GDM1 (cell line): ENCODE results near the gene OPRPN.

ENCODE experiments used
- DNase-seq: peaks from one replicate; lab custom pipeline; 2025; lab: John Stamatoyannopoulos, UW

OPRPN gene, protein sequence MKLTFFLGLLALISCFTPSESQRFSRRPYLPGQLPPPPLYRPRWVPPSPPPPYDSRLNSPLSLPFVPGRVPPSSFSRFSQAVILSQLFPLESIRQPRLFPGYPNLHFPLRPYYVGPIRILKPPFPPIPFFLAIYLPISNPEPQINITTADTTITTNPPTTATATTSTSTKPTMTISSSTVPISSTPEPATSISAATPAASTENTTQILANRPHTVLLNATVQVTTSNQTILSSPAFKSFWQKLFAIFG

DNA sequence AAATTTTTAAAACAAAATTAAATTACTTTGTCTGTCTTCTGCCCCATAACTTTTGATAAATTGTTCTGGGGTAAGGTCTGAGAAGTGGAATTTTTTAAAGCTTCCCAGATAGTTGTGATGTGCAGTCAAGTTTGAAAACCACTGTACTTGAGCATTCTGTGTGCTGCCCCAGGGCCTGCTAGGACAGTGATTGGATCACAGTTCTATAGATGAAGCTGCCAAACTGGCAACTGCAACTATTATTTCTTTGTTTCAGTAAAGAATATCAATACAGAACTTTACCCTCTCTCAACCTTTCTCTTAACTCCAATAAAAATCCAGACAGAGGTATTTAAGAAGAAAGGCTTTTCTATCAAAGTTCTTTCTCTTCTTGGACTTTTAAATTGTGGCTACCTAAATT is at the start of gene OPRPN:
TSS of gene OPRPN (plus strand) at position 361 of the 400 bp plus-strand sequence. CDS start 1,346 bp downstream, outside the sequence.
- DNase-seq = no peak

DNA sequence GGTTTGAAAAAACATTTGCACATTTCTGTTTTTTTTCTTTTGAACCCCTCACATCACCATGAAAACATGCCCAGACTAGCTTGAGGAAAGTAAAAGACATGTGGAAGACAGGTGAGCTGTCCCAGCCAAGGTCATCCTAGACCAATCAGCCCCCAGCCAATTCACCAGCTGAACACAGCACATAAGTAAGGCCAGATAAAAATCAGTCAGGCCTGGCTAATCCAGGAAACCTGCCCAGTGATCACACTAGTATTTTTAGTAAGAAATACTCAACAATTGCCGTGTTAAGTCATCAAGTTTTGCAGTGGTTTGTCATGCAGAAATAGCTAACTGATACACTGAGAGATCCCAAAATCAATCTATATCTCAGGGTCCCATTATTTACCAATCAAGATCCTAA is 41.6 kb upstream of the OPRPN start:
- no peak for DNase-seq

DNA sequence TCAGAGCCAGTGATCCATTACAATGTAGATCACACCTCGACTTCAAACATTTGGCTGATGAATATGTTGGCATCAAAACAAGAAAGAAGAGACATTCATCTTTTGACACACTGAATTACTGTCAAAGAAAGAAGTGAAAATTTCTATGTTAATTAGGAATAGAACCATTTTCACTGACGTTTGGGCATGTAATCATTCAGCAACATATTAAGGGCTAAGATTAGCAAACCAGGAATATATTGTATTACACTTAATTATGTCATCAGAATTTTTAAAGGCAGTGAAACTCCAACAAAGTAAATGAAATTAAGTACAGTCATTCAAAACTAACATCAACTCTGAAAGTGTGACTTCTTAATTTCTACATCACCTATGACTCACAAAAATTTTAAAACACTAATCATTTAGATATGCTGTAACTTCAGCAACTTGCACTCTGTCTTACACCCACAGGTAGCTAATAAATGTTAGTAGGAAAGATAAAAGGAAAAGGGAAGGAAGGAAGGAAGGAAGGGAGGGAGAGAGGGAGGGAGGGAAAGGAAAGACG is 38.6 kb upstream of the OPRPN start:
- DNase-seq = no peak

DNA sequence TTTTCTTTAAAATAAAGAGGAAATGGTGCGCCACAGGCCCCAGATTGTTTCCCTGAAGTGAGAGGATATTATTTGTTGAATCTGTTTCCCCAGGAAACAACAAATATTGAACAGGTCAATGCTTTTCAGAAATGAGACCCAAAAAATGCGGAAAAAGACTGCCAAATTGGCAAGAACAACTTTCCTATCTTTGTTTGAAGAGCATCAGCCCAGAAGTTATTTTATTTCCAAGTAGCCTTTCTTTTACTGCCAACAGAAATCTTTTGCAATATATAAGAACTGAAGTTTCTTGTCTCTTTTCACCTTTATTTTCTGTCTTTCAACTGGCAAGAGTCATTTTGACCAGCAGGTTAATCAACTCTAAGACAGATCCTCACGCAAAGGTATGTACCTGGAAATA is 37.3 kb upstream of the OPRPN start, which contains the start of gene SMR3A:
TSS of gene SMR3A (plus strand) at position 301 of the 400 bp plus-strand sequence. CDS start 1,356 bp downstream, outside the sequence.
- no peak for DNase-seq

DNA sequence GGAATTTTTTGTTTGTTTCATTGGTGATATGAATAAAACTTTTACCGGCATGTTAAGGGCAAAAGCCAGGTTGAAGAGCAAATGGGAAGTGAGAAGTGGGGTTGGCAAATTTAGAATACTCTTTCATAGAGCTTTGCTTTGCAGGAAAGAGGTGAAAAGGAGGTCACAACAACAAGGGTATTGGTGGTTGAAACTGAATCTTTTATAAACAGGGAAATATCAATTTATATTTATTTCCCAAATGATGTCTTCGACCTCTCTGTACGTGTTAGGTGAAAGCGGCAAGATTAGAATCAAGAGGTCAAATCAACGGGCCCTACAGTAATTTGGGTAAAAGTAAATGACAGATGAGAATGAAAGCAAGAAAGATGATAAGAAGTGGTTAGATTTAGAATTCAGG is 33.7 kb upstream of the OPRPN start:
- DNase-seq = no peak

DNA sequence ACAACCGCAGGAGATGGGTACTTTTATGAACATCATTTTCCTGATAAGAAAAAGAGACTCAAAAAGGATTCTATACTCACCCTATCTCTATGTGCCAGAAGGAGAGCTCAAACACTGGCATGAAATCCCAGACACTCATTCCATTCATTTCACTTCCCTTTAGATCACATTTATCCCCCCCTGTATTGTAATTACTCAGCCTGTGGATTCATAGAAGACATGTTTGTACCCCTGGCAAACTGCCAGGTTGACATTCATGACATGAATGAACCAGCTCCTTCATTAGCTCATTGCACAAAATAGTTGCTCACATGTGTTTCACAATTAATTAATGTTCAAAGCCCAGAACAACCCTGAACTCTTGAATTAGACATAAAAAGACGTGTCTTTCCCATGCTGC is 32.3 kb upstream of the OPRPN start:
- no peak for DNase-seq

DNA sequence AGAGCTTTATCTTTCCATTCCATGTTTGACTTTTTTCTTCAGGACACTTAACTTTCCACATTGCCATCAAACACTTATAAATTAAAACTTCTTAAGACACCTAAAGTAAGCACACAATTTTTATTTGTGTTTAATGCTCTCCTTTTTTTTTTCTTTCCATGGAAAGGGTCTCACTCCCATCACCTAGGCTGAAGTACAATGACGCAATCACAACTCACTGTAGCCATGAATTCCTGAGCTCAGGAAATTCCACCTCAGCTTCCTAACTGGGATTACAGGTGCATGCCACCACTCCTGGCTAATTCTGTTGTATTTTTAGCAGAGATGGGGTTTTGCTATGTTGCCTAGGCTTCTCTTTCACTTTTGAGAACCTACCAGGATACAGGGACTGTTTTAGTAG is 29.9 kb upstream of the OPRPN start:
- no peak for DNase-seq

DNA sequence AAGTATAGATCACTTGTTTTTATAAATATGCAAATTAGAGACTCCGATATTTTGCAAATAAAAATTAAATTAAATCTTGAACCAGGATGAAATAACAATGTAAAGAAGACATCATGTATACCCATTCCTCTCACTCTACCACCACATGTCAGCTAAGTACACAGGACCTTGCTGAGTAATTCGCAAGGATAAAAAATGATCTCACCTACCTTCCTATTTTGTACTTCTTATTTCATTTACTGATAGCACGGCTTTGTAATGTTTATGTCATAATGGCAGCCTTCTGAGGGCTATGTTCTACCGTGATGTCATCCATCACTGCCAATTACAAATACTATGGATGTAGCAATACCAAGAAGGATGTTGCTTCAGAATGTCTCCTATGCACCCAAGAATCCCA is 25.8 kb upstream of the OPRPN start:
- DNase-seq = no peak

DNA sequence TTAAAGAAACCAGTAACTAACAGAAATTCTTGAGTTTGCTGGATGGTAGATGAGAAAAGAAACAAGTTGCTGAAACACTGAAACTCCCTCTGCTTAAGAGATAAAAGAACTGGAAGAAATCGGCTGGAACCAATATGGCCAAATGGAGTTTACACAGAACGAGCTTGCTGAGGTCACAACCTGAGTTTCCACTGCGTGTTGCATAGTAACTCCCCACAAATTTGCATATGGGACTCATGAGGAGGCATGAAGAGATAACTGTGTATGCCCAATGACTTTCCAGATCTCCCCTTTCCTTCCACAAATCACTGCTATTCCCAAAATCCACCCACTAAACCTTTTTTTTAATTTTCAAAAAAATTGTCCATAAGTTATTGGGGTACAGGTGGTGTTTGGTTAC is 25.0 kb upstream of the OPRPN start:
- no peak for DNase-seq

DNA sequence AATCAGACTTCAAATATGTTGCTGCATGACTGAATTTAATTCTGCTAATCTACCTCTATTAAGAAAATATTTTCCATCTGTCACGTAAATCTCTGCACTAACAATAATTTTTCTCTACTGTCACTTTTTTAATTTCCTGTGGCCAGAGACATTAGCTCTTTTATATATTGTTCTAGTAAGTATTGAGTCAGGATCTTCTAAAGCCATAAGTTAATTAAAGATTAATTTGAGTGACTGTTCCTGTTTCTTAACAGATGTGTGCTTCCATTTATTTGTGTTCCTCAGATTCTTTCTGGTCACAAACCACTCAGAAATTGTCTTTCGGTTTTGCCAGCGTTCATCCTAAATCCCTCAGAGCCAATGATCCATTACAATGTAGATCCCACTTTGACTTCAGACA is 17.2 kb upstream of the OPRPN start:
- DNase-seq = no peak

DNA sequence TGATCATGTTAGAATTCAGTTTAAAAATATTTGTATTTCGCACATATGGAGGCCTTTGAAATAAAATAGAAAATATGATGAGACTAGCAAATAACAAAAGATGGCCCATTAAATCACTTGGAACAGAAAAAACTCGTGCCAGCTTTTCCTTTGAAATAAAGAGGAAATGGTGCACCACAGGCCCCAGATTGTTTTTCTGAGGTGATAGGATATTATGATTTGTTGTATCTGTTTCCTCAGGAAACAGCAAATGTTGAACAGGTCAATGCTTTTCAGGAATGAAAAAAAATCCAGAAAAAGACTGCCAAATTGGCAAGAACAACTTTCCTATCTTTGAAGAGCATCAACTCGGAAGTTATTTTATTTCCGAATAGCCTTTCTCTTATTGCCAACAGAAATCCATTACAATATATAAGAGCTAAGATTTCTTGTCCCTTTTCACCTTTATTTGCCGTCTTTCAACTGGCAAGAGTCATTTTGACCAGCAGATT is 15.0 kb upstream of the OPRPN start, which contains the start of gene SMR3B:
TSS of gene SMR3B (plus strand) at position 441 of the 491 bp plus-strand sequence. CDS start 1,380 bp downstream, outside the sequence.
- no peak for DNase-seq

DNA sequence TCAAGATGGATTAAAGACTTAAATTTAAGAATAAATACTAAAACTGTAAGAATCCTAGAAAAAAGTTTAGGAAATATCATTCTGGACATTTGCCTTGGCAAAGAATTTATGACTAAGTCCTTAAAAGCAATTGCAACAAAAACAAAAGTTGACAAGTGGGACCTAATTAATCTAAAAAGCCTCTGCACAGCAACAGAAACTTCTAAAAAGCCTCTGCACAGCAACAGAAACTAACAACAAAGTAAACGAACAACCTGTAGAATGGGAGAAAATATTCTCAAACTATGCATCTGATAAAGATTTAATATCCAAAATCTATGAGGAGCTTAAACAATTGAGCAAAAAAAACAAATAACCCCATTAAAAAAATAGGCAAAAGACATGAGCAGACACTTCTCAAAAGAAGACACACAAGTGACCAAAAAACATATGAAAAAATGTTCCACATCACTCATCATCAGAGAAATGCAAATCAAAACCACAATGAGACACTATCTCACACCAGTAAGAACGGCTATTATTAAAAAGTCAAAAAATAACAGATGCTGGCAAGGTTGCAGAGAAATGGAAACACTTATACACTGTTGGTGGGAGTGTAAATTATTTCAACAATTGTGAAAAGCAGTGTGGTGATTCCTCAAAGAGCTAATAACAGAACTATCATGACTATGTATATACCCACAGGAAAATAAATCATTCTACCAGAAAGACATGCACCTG is 5.5 kb upstream of the OPRPN start:
- no peak for DNase-seq

DNA sequence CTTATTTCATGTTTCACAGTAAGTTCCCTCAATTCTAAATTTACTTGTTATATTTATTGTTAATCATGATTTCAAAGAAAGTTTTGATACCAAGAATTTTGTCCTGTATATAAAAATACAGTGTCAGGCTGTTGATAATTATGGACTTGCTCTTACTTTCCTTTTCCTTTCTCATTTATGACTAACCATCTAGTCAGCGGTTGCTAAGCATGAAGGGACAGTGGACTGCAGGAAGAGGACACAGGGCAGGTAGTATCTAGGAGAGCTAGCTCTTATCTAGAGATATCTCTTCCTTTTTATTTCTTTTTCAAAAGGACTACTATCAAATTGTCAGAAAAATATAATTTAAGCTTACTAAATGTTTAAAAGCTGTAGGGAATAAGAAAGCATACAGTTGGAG is 1.6 kb downstream of the OPRPN start:
- DNase-seq = no peak

DNA sequence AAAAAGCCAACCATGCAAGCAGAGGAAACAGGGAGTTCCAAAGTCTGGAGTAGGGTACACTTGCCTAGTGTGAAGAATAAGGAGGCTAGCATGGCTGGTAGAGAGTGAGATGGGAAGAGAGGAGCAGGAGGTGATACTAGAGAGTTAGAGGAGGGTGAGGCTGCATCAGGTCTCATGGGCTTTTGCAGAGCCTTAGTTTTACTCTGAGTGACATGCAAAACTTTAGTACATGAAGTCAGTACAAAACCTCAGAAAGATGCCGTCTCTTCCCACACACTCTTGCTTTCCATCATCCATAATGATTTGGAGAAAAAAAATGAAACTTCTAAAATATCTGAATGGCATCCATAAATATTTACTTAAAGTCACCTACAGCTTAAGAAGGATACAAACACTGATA is 5.0 kb downstream of the OPRPN start:
- no peak for DNase-seq

DNA sequence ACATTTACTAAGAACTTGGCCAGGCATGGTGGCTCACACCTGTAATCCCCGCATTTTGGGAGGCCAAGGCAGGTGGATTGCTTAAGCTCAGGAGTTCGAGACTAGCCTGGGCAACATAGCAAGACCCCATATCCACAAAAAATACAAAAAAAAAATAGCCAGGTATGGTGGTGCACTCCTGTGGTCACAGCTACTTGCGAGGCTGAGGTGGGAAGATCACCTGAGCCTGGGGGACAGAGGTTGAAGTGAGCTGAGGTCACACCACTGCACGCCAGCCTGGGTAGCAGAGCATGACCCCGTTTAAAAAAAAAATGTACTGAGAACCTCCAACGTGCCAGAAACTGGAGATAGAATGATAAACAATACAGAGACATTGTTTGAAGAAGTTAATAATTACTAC is 8.0 kb downstream of the OPRPN start:
- DNase-seq = no peak

DNA sequence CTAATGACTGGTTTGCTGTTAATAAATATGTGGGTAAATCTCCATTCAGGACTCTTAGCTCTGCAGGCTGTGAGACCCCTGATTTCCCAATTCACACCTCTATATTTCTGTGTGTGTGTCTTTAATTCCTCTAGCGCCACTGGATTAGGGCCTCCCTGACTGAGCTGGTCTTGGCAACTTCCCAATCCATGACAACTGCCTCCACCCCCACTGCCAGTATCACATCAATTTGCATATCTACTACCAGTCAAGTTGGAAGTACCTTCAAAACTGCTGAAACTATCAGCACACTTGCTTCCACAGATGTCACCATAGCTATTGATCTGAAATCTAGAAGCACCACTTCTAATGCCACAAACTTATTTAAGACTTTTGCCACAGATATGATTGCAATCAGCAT is 27.6 kb downstream of the OPRPN start:
- DNase-seq = no peak

DNA sequence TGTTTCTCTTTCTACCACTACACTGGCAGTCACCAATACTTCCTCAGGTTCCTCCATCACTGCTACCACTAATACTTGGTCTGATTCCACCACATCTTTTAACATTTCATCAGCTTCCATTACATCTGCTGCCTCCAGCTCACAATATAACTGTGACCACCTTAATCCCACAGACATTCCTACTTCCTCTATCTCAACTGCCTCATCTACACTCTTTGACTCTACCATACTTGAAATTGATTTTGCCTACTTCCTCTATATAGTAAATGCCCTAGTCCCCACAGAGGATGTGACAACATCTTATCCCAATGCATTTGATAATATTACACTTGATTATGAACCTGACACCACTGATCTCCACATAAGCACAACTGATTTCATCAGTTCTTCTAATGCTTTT is 29.0 kb downstream of the OPRPN start:
- DNase-seq = no peak

DNA sequence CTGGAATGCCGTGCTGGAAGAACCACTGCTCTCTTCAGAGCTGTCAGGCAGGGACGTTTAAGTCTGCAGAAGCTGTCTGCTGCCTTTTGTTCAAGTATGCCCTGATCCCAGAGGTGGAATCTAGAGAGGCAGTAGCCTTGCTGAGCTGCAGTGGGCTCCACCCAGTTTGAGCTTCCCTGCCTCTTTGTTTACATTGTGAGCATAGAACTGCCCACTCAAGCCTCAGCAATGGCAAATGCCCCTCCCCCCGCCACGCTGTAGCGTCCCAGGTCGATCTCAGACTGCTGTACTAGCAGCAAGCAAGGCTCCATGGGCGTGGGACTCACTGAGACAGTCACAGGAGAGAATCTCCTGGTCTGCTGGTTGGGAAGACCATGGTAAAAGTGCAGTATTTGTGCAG is 39.5 kb downstream of the OPRPN start:
- DNase-seq = no peak

DNA sequence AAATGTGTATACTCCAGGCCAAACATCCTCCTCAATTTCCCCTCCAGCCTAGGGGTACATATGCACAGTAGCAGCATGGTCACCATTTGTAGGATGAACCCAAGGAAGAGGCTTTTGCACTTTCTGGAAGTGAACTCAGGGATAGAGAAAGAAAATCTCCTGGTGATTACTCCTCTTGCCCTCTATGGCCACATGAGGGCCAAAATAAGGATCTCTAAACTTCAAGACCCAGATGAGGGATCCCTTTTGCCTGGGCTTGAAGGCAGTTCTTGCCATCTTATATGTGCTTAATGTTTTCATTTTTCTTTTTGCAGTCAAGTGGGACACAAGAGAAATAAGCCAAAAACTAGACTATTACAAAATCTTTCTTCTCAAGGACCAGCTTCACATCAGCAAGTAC is 44.7 kb downstream of the OPRPN start:
- no peak for DNase-seq

DNA sequence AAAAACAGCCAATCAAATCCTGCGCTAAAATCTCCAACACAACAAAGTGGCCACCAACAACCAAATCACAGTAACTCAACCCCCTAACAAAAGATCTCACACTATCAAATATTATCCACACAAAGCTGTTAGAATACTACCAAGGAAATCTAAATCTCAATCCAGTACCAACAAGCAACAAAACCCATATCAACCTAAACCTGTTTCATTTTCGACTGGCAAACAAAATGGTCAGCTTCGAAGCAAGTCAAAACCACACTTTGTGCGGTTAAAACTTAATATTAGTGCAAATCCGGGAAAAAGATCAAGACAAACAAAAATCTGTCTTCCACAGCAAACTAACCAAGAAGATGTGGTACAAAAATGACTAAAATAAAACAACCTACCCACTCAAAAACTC is 45.6 kb downstream of the OPRPN start:
- no peak for DNase-seq

DNA sequence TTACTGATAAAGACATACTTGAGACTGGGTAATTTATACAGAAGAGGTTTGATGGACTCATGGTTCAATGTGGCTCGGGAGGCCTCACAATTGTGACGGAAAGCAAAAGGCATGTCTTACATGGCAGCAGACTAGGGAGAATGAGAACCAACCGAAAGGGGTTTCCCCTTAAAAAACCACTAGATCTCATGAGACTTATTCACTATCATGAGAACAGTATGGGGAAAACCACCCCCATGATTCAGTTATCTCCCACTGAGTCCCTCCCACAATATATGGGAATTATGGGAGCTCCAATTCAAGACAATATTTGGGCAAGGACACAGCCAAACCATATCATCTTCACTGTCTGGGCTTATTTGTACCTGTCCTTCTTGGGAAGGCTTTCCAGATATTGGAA is 51.5 kb downstream of the OPRPN start:
- DNase-seq = no peak

DNA sequence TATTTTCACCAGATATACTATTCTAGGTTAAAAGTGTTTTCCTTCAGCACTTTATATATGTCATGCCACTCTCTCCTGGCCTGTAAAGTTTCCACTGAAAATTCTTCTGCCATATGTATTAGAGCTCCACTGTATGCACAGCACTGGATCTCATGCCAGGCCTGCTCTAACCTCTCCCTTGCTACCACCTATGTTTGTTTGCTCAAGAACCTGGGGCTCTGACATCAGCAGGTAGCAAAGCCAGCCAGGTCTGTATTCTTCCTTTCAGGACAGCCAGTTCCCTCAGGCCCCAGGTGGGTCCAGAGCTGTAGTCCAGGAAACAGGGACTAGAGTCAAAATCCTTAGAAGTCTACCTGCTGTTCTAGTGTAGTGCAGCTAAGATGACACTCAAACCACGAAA is 55.2 kb downstream of the OPRPN start:
- DNase-seq = no peak
